Heart right ventricle (tissue), 16 donors: Measurements from ENCODE around the gene IL1RAPL1. TPM values are rescaled to one million over a fixed set of nuclear protein-coding genes. Genes with fewer than 3 reads are reported as not detected.
A peak's percentile ranks its signal among the peaks of the same experiment; 100 is the strongest.
"Not testable (repeated sequence)": the region's sequence is repeated elsewhere in the genome, so short reads cannot be mapped to it uniquely, and the experiment has no call there.

ENCODE experiments used
- ATAC-seq, 8 donors: fragments of 200-7000 bp; cut with Tn5 transposase; one replicate each; pipeline ENCODE4 v1.9.1; 2020; ENCODE audit warnings: mild to moderate bottlenecking in 8 of 8, moderate library complexity in 8 of 8, moderate number of reproducible peaks in 1 of 8
- DNase-seq, 2 donors: peaks; one replicate each; pipeline ENCODE4 v3.0.0-alpha.2; 2020
- H3K27ac ChIP-seq, 10 donors: fragments of 200-600 bp; sonication (generic) in 2 of 10; one replicate each; pipeline versions ENCODE4 v1.5.0 to v1.8.0; 2020 to 2022; ENCODE audit warnings: mild to moderate bottlenecking in 3 of 10
- H3K27me3 ChIP-seq, 7 donors: fragments of 200-600 bp; one replicate each; pipeline ENCODE4 v1.8.0; 2021 to 2022; ENCODE audit warnings: mild to moderate bottlenecking in 2 of 7
- H3K36me3 ChIP-seq, 9 donors: fragments of 200-600 bp; sonication (generic) in 1 of 9; one replicate each; pipeline versions ENCODE4 v1.5.0 to v1.8.0; 2020 to 2022; ENCODE audit warnings: mild to moderate bottlenecking in 2 of 9
- H3K4me1 ChIP-seq, 9 donors: fragments of 200-600 bp; sonication (generic) in 1 of 9; one replicate each; pipeline versions ENCODE4 v1.5.0 to v1.8.0; 2020 to 2022; ENCODE audit warnings: mild to moderate bottlenecking in 4 of 9
- H3K4me3 ChIP-seq, 10 donors: fragments of 200-600 bp; sonication (generic) in 2 of 10; one replicate each; pipeline versions ENCODE4 v1.5.0 to v1.8.0; 2020 to 2022; ENCODE audit warnings: mild to moderate bottlenecking in 7 of 10, moderate library complexity in 2 of 10
- H3K9me3 ChIP-seq, 11 donors: fragments of 200-600 bp in 10 of 11; sonication (generic) in 2 of 11; one replicate each; pipeline versions ENCODE4 v1.5.0 to v1.8.0; 2013 to 2022; ENCODE audit warnings: mild to moderate bottlenecking in 2 of 11, control low read depth in 1 of 11, moderate library complexity in 1 of 11
- CTCF ChIP-seq, 9 donors: fragments of 200-600 bp; sonication (generic) in 2 of 9; IDR thresholded peaks; one replicate each; pipeline versions ENCODE4 v1.5.0 to v1.8.0; 2021 to 2022; ENCODE audit warnings: antibody characterized with exemption in 9 of 9, mild to moderate bottlenecking in 5 of 9, moderate library complexity in 1 of 9
- WGBS, 2 donors: extraction: QIAGEN DNeasy Blood & Tissue Kit; methylation state at CpG; one replicate each; pipeline ENCODE4 v1.1.7; 2013; ENCODE audit warnings: inconsistent platforms in 1 of 2; 5-methylcytosine and 5-hydroxymethylcytosine counted together
- intact Hi-C, 10 donors: fragments of 100-400 bp; cut with DNase I; formaldehyde crosslinking; loops; one replicate each; pipeline versions ENCODE4 v1.11.1 to v1.14.2; 2022
- polyA plus RNA-seq, 2 donors: library from polyadenylated mRNA; stranded (reverse); fragments of 200-250 nt; gene quantifications; one replicate each; pipeline ENCODE4 v1.2.3, GENCODE V29; 2013
- total RNA-seq, 10 donors: library from RNA; stranded (reverse); fragmentation: NEBNext Ultra II Directional in 3 of 10; extraction: Animal tissue kit (Norgen Biotek cat#: 25700) in 3 of 10; gene quantifications; one replicate each; pipeline versions ENCODE4 v1.2.1 to v1.2.4, GENCODE V29; 2021 to 2023
- donor health status: Arrhythmogenic right ventricular cardiomyopathy.
- donor health status: ischemic (EF 13 %, LVEDD 7.1; RV severe dilation, severe dysfunction).
- donor health status: healthy with polysubstance abuse.
- donor health status: DM: no; HTN: yes; CAD: no.
- donor health status: DM: no; HTN: no; CAD: no.
- donor health status: ischemic (EF 25% LVEDD 6.9; RV normal size, moderate dysfunction).
- donor health status: ischemic (EF 25% LVEDD 5.7; RV mildly dilated, moderate dysfunction).
- donor health status: healthy.
- donor health status: DM: yes; HTN: yes; CAD: no.
- donor health status: Ischemic cardiomyopathy.
- donor health status: ischemic (EF 35%, LVEDD 5.7; RV mildly dilated, moderate dysfunction).
- donor health status: nonischemic (EF 11% LVEDD 7.7; RV severe dilation, severe dysfunction).
- donor health status: DM: yes; HTN: yes; CAD: no.
- donor health status: PGD.
- donor health status: ischemic (EF 29% LVEDD 5.4; RV normal size, mild dysfunction).
- donor health status: nonischemic (EF 23%, LVEDD 6.1; RV moderate dilation, normal function).

Gene IL1RAPL1
- total and polyA plus RNA-seq, 12 donors: 0.13 to 6.3 (median 2.8) TPM

GRCh38 chrX:28773807-28774206 lies 186.6 kb downstream of the IL1RAPL1 start:
- no peak for TF ChIP-seq CTCF (IDR thresholded peaks at IDR 0.05)
- DNase-seq: no peak
- ATAC-seq: no peak
- no peak overlapping the region for H3K27ac ChIP-seq
- H3K4me3 ChIP-seq: no peak overlapping the region
- WGBS, 2 donors: 87 to 90% methylated on average over 5 of the region's 5 CpGs
- intact Hi-C loops: no loop called here
- H3K27me3 ChIP-seq: no peaks in the 10 kb centered on the region
- H3K36me3 ChIP-seq: no peaks in the 10 kb centered on the region
- H3K4me1 ChIP-seq: no peaks in the 10 kb centered on the region
- H3K9me3 ChIP-seq: no peaks in the 10 kb centered on the region

- Histone ChIP-seq H3K27me3 (no peaks in the 10 kb centered on the region), H3K36me3 (no peaks in the 10 kb centered on the region), H3K4me1 (no peaks in the 10 kb centered on the region), H3K9me3 (no peaks in the 10 kb centered on the region), H3K27ac (no peak overlapping the region), H3K4me3 (no peak overlapping the region)
- WGBS, 2 donors: 59 to 63% methylated on average over 2 of the region's 2 CpGs
- intact Hi-C loops: no loop called here
- no peak for TF ChIP-seq CTCF (IDR thresholded peaks at IDR 0.05)
- ATAC-seq (no peak), DNase-seq (no peak)
These were observed 200.0 kb downstream of the IL1RAPL1 start for GRCh38 chrX:28787206-28787605.

- H3K4me1 ChIP-seq, intact Hi-C loops, H3K27me3 ChIP-seq, H3K27ac ChIP-seq, ATAC-seq, H3K4me3 ChIP-seq, DNase-seq, H3K36me3 ChIP-seq: not testable (repeated sequence)
- 92% methylated on average over 5 of the region's 5 CpGs for WGBS, 2 donors
- peaks cover 0 to 15% (median 0%) of the 10 kb centered on the region in 11 donors for H3K9me3 ChIP-seq
These were observed 213.4 kb downstream of the IL1RAPL1 start for GRCh38 chrX:28800671-28801070.

GRCh38 chrX:28802625-28803024 lies 215.4 kb downstream of the IL1RAPL1 start:
- intact Hi-C loops: no loop called here
- ATAC-seq (no peak), DNase-seq (no peak)
- Histone ChIP-seq H3K9me3 (peaks cover 0 to 6% (median 0%) of the 10 kb centered on the region in 11 donors), H3K4me1 (no peaks in the 10 kb centered on the region), H3K27ac (no peak overlapping the region), H3K27me3 (no peaks in the 10 kb centered on the region), H3K36me3 (no peaks in the 10 kb centered on the region), H3K4me3 (no peak overlapping the region)
- WGBS, 2 donors: 69 to 80% methylated on average over 1 of the region's 1 CpG
- TF ChIP-seq CTCF (IDR thresholded peaks at IDR 0.05): peak in 2 of 9 donors; percentile 11 to 28

GRCh38 chrX:28835991-28836390 lies 248.7 kb downstream of the IL1RAPL1 start:
- no peaks in the 10 kb centered on the region for H3K27me3 ChIP-seq
- H3K27ac ChIP-seq: no peak overlapping the region
- TF ChIP-seq CTCF (IDR thresholded peaks at IDR 0.05): no peak
- WGBS, 2 donors: 43 to 55% methylated on average over 1 of the region's 1 CpG
- H3K4me1 ChIP-seq: peaks cover 0 to 1% (median 0%) of the 10 kb centered on the region in 9 donors
- ATAC-seq (no peak), DNase-seq (no peak)
- H3K36me3 ChIP-seq: no peaks in the 10 kb centered on the region
- H3K4me3 ChIP-seq: no peak overlapping the region
- no peaks in the 10 kb centered on the region for H3K9me3 ChIP-seq
- intact Hi-C loops: no loop called here
